HepG2 (cell line): ENCODE results near the gene TLR9. TPM values are rescaled to one million over a fixed set of nuclear protein-coding genes. Genes with fewer than 3 reads are reported as not detected.

Source experiments
- ATAC-seq: fragments of 200-7000 bp; cut with Tn5 transposase; 3 replicates; pipeline ENCODE4 v1.9.1; 2020; ENCODE audit warnings: mild to moderate bottlenecking, moderate library complexity
- BruUV-seq: library from RNA; stranded (reverse); fragments of 400-500 nt; replicated peaks from 2 replicates; lab custom pipeline; 2021; lab: Mats Ljungman, UMichigan
- CTCF ChIA-PET: fragments of 300-600 bp; formaldehyde crosslinking; extraction: SDS; loops from one replicate; lab custom pipeline; 2021; ENCODE audit warnings: low total read pairs, inconsistent platforms, low intra/inter-chr PET ratio; lab: Yijun Ruan, JAX
- POLR2A ChIA-PET: fragments of 350-600 bp; sonication (Branson Sonifier 250); formaldehyde crosslinking; loops from one replicate; lab custom pipeline; 2020; ENCODE audit warnings: antibody characterized with exemption, inconsistent platforms; lab: Yijun Ruan, JAX
- DNase-seq: peaks from one replicate; pipeline ENCODE4 v3.0.0-alpha.2; 2015; ENCODE audit warnings: low spot score
- FAIRE-seq: peaks from 3 replicates; lab custom pipeline; 2011; peaks lifted over from hg19 to GRCh38; lab: Jason Lieb, UNC
- H2AFZ ChIP-seq: one replicate; pipeline ENCODE4 v1.6.1; 2011; ENCODE audit warnings: low read length, inconsistent platforms
- H3K27ac ChIP-seq: fragments of 300-600 bp; 3 replicates; pipeline ENCODE4 v1.8.0; 2011; ENCODE audit warnings: mixed run types, mild to moderate bottlenecking, mixed read lengths, low read length, inconsistent platforms; ENCODE audit not compliant: insufficient read depth; ENCODE audit errors: extremely low read length
- H3K27me3 ChIP-seq, 2 experiments: fragments of 200-600 bp in 1 of 2; 2 replicates in 1 of 2; 3 replicates in 1 of 2; pipeline versions ENCODE4 v1.6.0 to v1.8.0; 2011; ENCODE audit warnings: low read length in 2 of 2, mild to moderate bottlenecking in 2 of 2, moderate library complexity in 2 of 2, inconsistent platforms in 1 of 2; ENCODE audit not compliant: insufficient read depth in 2 of 2, control insufficient read depth in 1 of 2
- H3K36me3 ChIP-seq, 2 experiments: fragments of 200-600 bp in 1 of 2; replicated peaks in 1 of 2; 2 replicates in 1 of 2; 3 replicates in 1 of 2; pipeline versions ENCODE4 v1.5.1 to v1.8.0; 2011; ENCODE audit warnings: low read length in 2 of 2, inconsistent platforms in 1 of 2; ENCODE audit not compliant: insufficient read depth in 2 of 2, control insufficient read depth in 1 of 2
- H3K4me1 ChIP-seq: 2 replicates; pipeline ENCODE4 v1.5.1; 2012; ENCODE audit warnings: low read length, inconsistent platforms; ENCODE audit not compliant: insufficient read depth
- H3K4me2 ChIP-seq: 2 replicates; pipeline ENCODE4 v1.6.0; 2011; ENCODE audit warnings: low read depth, low read length, inconsistent platforms
- H3K4me3 ChIP-seq, 3 experiments: fragments of 200-600 bp in 1 of 3; sonication (generic), shearing (Covaris generic) in 1 of 3; replicated peaks in 1 of 3; 2 replicates each; pipeline ENCODE4 v1.5.1; 2011 to 2016; ENCODE audit warnings: low read length in 3 of 3, inconsistent platforms in 2 of 3, low read depth in 2 of 3, mild to moderate bottlenecking in 2 of 3, control low read depth in 1 of 3, mixed read lengths in 1 of 3; ENCODE audit not compliant: insufficient read depth in 1 of 3
- H3K79me2 ChIP-seq: one replicate; pipeline ENCODE4 v1.6.1; 2011; ENCODE audit warnings: low read length, inconsistent platforms; ENCODE audit not compliant: insufficient read depth
- H3K9ac ChIP-seq: 2 replicates; pipeline ENCODE4 v1.6.0; 2011; ENCODE audit warnings: mild to moderate bottlenecking, low read depth, low read length, inconsistent platforms; ENCODE audit not compliant: insufficient read depth
- H3K9me3 ChIP-seq: 2 replicates; pipeline ENCODE4 v1.5.1; 2012; ENCODE audit warnings: mild to moderate bottlenecking, low read length
- H4K20me1 ChIP-seq: 2 replicates; pipeline ENCODE4 v1.6.0; 2011; ENCODE audit warnings: inconsistent platforms, mild to moderate bottlenecking, low read length, moderate library complexity; ENCODE audit not compliant: insufficient read depth
- BCL6 ChIP-seq: IDR thresholded peaks from 2 replicates; pipeline ENCODE4 v1.6.1; 2016; ENCODE audit warnings: missing genetic modification reagents, missing compliant biosample characterization
- CREM ChIP-seq, 2 experiments: sonication (generic) in 1 of 2; formaldehyde crosslinking in 1 of 2; IDR thresholded peaks; 2 replicates each; pipeline versions ENCODE4 v1.4.0 to v1.6.1; 2016 to 2020; ENCODE audit warnings: antibody characterized with exemption in 1 of 2, mild to moderate bottlenecking in 1 of 2, missing genetic modification reagents in 1 of 2
- DR1 ChIP-seq: sonication (generic); formaldehyde crosslinking; IDR thresholded peaks from 2 replicates; pipeline ENCODE4 v1.8.0; 2021; ENCODE audit warnings: mild to moderate bottlenecking, missing genetic modification reagents, inconsistent platforms
- GATA4 ChIP-seq: sonication (generic); IDR thresholded peaks from 2 replicates; pipeline ENCODE4 v1.6.1; 2016; ENCODE audit warnings: antibody characterized with exemption, low read depth, borderline replicate concordance
- HNRNPUL1 ChIP-seq: fragments of 200-400 bp; formaldehyde crosslinking; IDR thresholded peaks from 2 replicates; pipeline ENCODE4 v1.6.1; 2017; ENCODE audit warnings: low read depth, mild to moderate bottlenecking, low read length, moderate library complexity
- NFATC3 ChIP-seq: sonication (generic); formaldehyde crosslinking; IDR thresholded peaks from 2 replicates; pipeline ENCODE4 v1.5.1; 2020; ENCODE audit warnings: mild to moderate bottlenecking, missing genetic modification reagents
- TBX3 ChIP-seq: fragments of 450-650 bp; IDR thresholded peaks from 2 replicates; pipeline ENCODE4 v1.6.1; 2017; ENCODE audit warnings: antibody characterized with exemption, mild to moderate bottlenecking, inconsistent platforms, borderline replicate concordance
- YEATS4 ChIP-seq: sonication (generic); formaldehyde crosslinking; IDR thresholded peaks from 2 replicates; pipeline ENCODE4 v1.4.0; 2020; ENCODE audit warnings: missing genetic modification reagents, borderline replicate concordance
- ZMAT3 ChIP-seq: sonication (generic); formaldehyde crosslinking; conservative IDR thresholded peaks from 2 replicates; pipeline ENCODE4 v1.7.0; 2021; ENCODE audit warnings: missing genetic modification reagents
- WGBS: methylation state at CpG from one replicate; pipeline ENCODE4 v1.1.6; 2017; ENCODE audit warnings: low lambda C conversion rate; 5-methylcytosine and 5-hydroxymethylcytosine counted together
- in situ Hi-C: cut with HindIII; loops from 2 replicates; pipeline ENCODE4 v1.10.0; 2017; ENCODE audit warnings: low pct_unique_long_range_greater_than_20kb; ENCODE audit not compliant: extremely low pct_ligation_motif_present
- intact Hi-C: fragments of 100-400 bp; cut with micrococcal nuclease; formaldehyde crosslinking; loops from one replicate; pipeline ENCODE4 v1.10.0; 2022; ENCODE audit not compliant: unreplicated experiment
- polyA plus RNA-seq, 8 experiments: library from polyadenylated mRNA; depleted of rRNA in 3 of 8; stranded (reverse) in 7 of 8; unstranded in 1 of 8; fragments of >200 nt; fragmentation: Illumina TruSeq in 4 of 8; extraction: Trizol in 4 of 8; gene quantifications; 2 replicates each; pipeline versions ENCODE4 v1.2.1 to v1.2.3, GENCODE V29; 2011 to 2016; ENCODE audit warnings: low read depth in 4 of 8, missing spikeins in 1 of 8, mixed read lengths in 1 of 8; ENCODE audit not compliant: insufficient read depth in 1 of 8
- total RNA-seq, 5 experiments: library from RNA; depleted of rRNA; stranded (reverse); fragments of >200 nt; fragmentation: Illumina TruSeq; extraction: Trizol; gene quantifications; 2 replicates each; pipeline ENCODE4 v1.2.3, GENCODE V29; 2016; ENCODE audit warnings: low read depth in 1 of 5
- TF ChIP-seq, protein P1 (sequence below): sonication (generic); formaldehyde crosslinking; IDR thresholded peaks from 2 replicates; pipeline ENCODE4 v1.5.1; 2020; ENCODE audit warnings: mild to moderate bottlenecking, missing genetic modification reagents
- TF ChIP-seq, protein P2 (sequence below): sonication (generic); formaldehyde crosslinking; IDR thresholded peaks from 2 replicates; pipeline ENCODE4 v1.4.0; 2020; ENCODE audit warnings: missing genetic modification reagents
- TF ChIP-seq, protein P3 (sequence below): sonication (generic); formaldehyde crosslinking; IDR thresholded peaks from 2 replicates; pipeline ENCODE4 v1.8.0; 2022; ENCODE audit warnings: mild to moderate bottlenecking, missing genetic modification reagents, borderline replicate concordance

The TLR9 gene
- total and polyA plus RNA-seq, 2 of the 13 experiments (the other 11 are each of a cell fraction or from before 2014, with no cell fraction given): not detected

DNA sequence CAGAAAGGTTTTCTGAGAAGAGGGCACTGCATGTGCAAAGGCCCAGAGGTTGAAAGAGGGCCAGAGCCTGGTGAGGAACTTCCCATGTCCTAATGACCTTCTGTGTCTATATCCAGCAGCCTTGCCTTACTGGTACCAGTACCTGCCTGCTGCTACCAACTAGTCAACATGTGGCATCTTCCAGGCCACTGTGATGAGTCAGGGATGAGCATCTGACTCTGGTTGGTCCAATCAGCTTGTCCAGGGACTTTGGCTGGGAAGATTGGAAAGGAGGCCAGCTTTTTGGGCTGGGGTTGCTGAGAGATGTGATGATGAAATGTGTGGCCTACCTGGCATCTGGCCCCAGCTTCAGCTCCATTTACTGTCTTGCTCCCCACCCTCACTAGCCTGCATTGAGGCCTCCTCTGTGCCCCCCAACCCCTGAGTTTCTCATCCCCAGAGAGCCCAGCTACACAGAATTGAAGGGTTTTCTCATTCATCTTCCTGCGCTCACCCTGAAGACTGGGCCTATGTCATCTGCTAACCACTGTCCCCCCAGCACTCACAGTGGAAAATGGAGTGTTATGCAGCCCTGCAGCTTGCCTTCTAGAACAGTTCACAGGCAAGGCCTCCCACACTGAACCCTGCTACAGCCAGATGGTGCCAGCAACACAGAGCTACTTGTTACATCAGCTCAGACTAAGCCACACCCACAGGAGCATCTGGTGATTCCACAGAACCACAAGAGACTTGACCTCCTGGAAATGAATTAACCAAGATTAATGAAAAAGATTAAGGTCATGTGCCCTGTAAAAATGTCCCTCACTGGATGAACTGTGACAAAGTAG lies 14.8 kb upstream of the TLR9 start (continued):
- TF ChIP-seq, protein P1, sequence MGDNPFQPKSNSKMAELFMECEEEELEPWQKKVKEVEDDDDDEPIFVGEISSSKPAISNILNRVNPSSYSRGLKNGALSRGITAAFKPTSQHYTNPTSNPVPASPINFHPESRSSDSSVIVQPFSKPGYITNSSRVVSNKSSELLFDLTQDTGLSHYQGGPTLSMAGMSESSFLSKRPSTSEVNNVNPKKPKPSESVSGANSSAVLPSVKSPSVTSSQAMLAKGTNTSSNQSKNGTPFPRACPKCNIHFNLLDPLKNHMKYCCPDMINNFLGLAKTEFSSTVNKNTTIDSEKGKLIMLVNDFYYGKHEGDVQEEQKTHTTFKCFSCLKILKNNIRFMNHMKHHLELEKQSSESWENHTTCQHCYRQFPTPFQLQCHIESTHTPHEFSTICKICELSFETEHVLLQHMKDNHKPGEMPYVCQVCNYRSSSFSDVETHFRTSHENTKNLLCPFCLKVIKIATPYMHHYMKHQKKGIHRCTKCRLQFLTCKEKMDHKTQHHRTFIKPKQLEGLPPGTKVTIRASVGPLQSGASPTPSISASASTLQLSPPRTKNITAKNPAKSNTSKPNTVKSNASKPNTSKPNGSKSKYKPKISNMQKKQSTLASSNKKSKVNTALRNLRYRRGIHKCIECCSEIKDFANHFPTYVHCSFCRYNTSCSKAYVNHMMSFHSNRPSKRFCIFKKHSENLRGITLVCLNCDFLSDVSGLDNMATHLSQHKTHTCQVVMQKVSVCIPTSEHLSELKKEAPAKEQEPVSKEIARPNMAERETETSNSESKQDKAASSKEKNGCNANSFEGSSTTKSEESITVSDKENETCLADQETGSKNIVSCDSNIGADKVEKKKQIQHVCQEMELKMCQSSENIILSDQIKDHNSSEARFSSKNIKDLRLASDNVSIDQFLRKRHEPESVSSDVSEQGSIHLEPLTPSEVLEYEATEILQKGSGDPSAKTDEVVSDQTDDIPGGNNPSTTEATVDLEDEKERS (CRISPR knock-in tag): no peak
- TF ChIP-seq, protein P2, sequence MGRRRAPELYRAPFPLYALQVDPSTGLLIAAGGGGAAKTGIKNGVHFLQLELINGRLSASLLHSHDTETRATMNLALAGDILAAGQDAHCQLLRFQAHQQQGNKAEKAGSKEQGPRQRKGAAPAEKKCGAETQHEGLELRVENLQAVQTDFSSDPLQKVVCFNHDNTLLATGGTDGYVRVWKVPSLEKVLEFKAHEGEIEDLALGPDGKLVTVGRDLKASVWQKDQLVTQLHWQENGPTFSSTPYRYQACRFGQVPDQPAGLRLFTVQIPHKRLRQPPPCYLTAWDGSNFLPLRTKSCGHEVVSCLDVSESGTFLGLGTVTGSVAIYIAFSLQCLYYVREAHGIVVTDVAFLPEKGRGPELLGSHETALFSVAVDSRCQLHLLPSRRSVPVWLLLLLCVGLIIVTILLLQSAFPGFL (CRISPR knock-in tag): no peak
- TF ChIP-seq TBX3: no peak

DNA sequence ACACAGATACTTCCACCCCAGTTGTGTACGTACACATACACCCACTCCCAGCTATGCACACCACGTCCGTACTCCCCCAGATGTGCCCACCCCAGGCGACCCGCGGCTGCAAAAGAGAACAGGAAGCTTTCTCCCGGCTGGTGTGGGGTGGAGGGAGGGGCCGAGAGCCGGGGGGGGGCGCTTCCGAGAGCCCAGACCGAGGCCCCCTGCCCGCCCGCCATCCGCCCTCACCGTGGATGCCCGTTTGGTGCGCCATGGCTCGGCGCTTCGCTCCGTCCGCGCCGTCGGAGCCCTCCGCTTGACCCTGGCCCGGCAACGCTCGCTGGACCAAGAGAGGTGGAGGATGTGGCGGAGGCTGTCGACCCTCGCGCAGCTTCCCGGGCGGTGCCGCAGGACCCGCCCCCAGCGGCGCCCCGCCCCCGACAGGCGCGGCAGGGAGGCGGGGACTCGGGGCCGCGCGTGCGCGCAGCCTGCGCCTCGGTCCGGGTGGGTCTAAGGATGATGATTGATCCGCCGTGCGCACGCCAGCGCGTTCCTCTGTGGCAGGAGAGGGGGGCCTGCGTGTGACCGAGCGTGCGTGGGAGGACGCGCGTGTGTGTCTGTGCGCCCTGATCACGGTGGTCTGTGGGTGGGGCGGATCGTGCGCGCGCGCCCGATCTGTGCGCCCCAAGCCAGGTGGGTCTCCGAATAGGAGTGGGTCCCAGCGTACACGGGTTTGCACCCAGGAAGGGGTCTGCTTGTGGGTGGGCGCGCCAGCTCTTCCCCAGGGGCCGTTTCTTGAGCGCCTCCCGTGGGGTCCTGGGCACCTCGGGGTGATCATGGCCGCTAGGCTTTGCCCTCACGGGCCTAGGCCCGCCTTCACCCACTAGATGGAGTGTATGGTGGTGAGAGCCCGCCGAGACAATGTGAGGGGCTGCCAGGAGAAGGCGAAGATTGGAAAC lies 13.6 kb upstream of the TLR9 start, which contains the start of gene TWF2:
TSS of gene TWF2 (minus strand) at position 398 of the 941 bp plus-strand sequence. CDS start at position 256, 142 bp downstream.
- H3K4me2 ChIP-seq: peak within 1 kb of the TSS; percentile 80
- H3K27ac ChIP-seq: peak within 1 kb of the TSS; percentile 68
- BruUV-seq: TSS peak; percentile 89
- peak within 1 kb of the TSS; percentile 89 for H3K9ac ChIP-seq
- peaks cover 13% of the 10 kb centered on the region; the same call in 1 of the 2 replicates for H4K20me1 ChIP-seq
- peak within 1 kb of the TSS; percentile 79 to 100 (median 98) for H3K4me3 ChIP-seq
- no peaks in the 10 kb centered on the region for H3K9me3 ChIP-seq
- peak; percentile 56 for DNase-seq
- H2AFZ ChIP-seq: no peak within 1 kb of the TSS
- FAIRE-seq: no peak
- H3K4me1 ChIP-seq: peaks cover 53% of the 10 kb centered on the region
- no peaks in the 10 kb centered on the region; a peak in 1 of 5 replicates for H3K27me3 ChIP-seq
- ChIA-PET POLR2A (interaction anchor here (0.8 to 5.9 kb wide), 14 partner anchors 10 to 297 kb away, joined by 3 to 126 read pairs (median 10); partner anchors contain the start of genes ACY1, GLYCTK, TLR9 and TNNC1), CTCF (no interaction called here)
- in situ Hi-C loops: no loop called here
- under 1% methylated on average over 28 of the region's 92 CpGs for WGBS
- intact Hi-C loops: loop anchor here (5.0 kb wide), 1 partner anchor 48 kb away; the partner anchor contains the start of gene GLYCTK
- peak; percentile 78 for ATAC-seq
- H3K36me3 ChIP-seq: peaks cover 0 to 10% of the 10 kb centered on the region in 2 experiments; a peak in 2 of 5 replicates
- peaks cover 29% of the 10 kb centered on the region for H3K79me2 ChIP-seq
- TF ChIP-seq CREM (IDR thresholded peaks at IDR 0.05): no peak
- TF ChIP-seq CREM (CRISPR knock-in tag; IDR thresholded peaks at IDR 0.05): no peak
- TF ChIP-seq GATA4: peak; percentile 53; the same call in 1 of the 2 replicates
- 0 out of 2 replicates have a peak, but pooled peaks have one; percentile 37 for TF ChIP-seq BCL6 (CRISPR knock-in tag)
- TF ChIP-seq YEATS4 (CRISPR knock-in tag): peak; percentile 67
- 0 out of 2 replicates have a peak, but pooled peaks have one; percentile 73 for TF ChIP-seq NFATC3 (CRISPR knock-in tag)
- TF ChIP-seq ZMAT3 (CRISPR knock-in tag): peak; percentile 45
- TF ChIP-seq DR1 (CRISPR knock-in tag): peak; percentile 41; the same call in 1 of the 2 replicates
- TF ChIP-seq, protein P3, sequence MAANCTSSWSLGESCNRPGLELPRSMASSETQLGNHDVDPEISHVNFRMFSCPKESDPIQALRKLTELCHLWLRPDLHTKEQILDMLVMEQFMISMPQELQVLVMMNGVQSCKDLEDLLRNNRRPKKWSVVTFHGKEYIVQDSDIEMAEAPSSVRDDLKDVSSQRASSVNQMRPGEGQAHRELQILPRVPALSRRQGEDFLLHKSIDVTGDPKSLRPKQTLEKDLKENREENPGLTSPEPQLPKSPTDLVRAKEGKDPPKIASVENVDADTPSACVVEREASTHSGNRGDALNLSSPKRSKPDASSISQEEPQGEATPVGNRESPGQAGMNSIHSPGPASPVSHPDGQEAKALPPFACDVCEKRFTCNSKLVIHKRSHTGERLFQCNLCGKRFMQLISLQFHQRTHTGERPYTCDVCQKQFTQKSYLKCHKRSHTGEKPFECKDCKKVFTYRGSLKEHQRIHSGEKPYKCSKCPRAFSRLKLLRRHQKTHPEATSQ: no peak
- TF ChIP-seq HNRNPUL1: no peak
